Naive thymus-derived CD4-positive, alpha-beta T cell (primary cell): ENCODE results near the gene RAB31. TPM values are rescaled to one million over a fixed set of nuclear protein-coding genes. Genes with fewer than 3 reads are reported as not detected.

Experiments used
- ATAC-seq: fragments of 150-1000 bp; cut with Tn5 transposase; 2 replicates; pipeline ENCODE4 v1.10.0; 2021; ENCODE audit warnings: mild to moderate bottlenecking, moderate library complexity
- CTCF ChIA-PET: fragments of 350-600 bp; sonication (Branson Sonifier 250); formaldehyde crosslinking; loops from one replicate; lab custom pipeline; 2021; ENCODE audit warnings: antibody characterized with exemption; lab: Charles Lee
- POLR2A ChIA-PET: fragments of 350-600 bp; sonication (Branson Sonifier 250); formaldehyde crosslinking; loops from one replicate; lab custom pipeline; 2021; ENCODE audit warnings: antibody characterized with exemption, inconsistent platforms; lab: Charles Lee
- DNase-seq, 9 donors: peaks; one replicate each; pipeline versions ENCODE4 v3.0.0 to v3.0.0-alpha.2; 2020 to 2022; ENCODE audit warnings: mixed read lengths in 1 of 9
- H3K27ac ChIP-seq: one replicate; pipeline ENCODE4 v1.7.0; 2013; ENCODE audit warnings: mild to moderate bottlenecking, low read depth, low read length, moderate library complexity
- H3K27me3 ChIP-seq, 2 donors: one replicate each; pipeline ENCODE4 v1.7.0; 2013; ENCODE audit warnings: low read length in 2 of 2, mild to moderate bottlenecking in 2 of 2, moderate library complexity in 2 of 2; ENCODE audit not compliant: control insufficient read depth in 2 of 2, insufficient read depth in 2 of 2
- H3K36me3 ChIP-seq, 3 experiments: 1 replicate in 2 of 3; 2 replicates in 1 of 3; pipeline ENCODE4 v1.7.0; 2013; ENCODE audit warnings: low read length in 3 of 3, mild to moderate bottlenecking in 3 of 3, moderate library complexity in 1 of 3; ENCODE audit not compliant: insufficient read depth in 3 of 3, control insufficient read depth in 2 of 3
- H3K4me1 ChIP-seq, 2 donors: one replicate each; pipeline ENCODE4 v1.7.0; 2013; ENCODE audit warnings: low read length in 2 of 2, mild to moderate bottlenecking in 2 of 2, moderate library complexity in 1 of 2; ENCODE audit not compliant: control insufficient read depth in 2 of 2, insufficient read depth in 2 of 2
- H3K4me3 ChIP-seq: 2 replicates; pipeline ENCODE4 v1.7.0; 2013; ENCODE audit warnings: mild to moderate bottlenecking, low read length
- H3K9me3 ChIP-seq, 3 experiments: 1 replicate in 2 of 3; 2 replicates in 1 of 3; pipeline ENCODE4 v1.7.0; 2013; ENCODE audit warnings: low read length in 3 of 3; ENCODE audit not compliant: control insufficient read depth in 2 of 3
- H3K27ac Mint-ChIP-seq, 9 donors: one replicate each; pipeline ENCODE4 v1.8.0; 2020 to 2022; ENCODE audit warnings: mixed read lengths in 9 of 9, mild to moderate bottlenecking in 8 of 9, moderate library complexity in 5 of 9, inconsistent platforms in 2 of 9
- H3K27me3 Mint-ChIP-seq, 5 donors: one replicate each; pipeline ENCODE4 v1.8.0; 2021 to 2022; ENCODE audit warnings: mixed read lengths in 5 of 5, mild to moderate bottlenecking in 1 of 5
- H3K36me3 Mint-ChIP-seq, 5 donors: one replicate each; pipeline ENCODE4 v1.8.0; 2020 to 2022; ENCODE audit warnings: mixed read lengths in 5 of 5, mild to moderate bottlenecking in 3 of 5, inconsistent platforms in 1 of 5
- H3K4me1 Mint-ChIP-seq, 7 donors: one replicate each; pipeline ENCODE4 v1.8.0; 2020 to 2022; ENCODE audit warnings: mixed read lengths in 7 of 7, mild to moderate bottlenecking in 3 of 7, inconsistent platforms in 1 of 7
- H3K4me3 Mint-ChIP-seq, 10 donors: one replicate each; pipeline ENCODE4 v1.8.0; 2020 to 2022; ENCODE audit warnings: mild to moderate bottlenecking in 10 of 10, mixed read lengths in 10 of 10, moderate library complexity in 6 of 10, inconsistent platforms in 2 of 10
- H3K9me3 Mint-ChIP-seq, 11 donors: one replicate each; pipeline ENCODE4 v1.8.0; 2020 to 2022; ENCODE audit warnings: mixed read lengths in 11 of 11, mild to moderate bottlenecking in 4 of 11, inconsistent platforms in 1 of 11, moderate library complexity in 1 of 11
- intact Hi-C, 2 donors: fragments of 100-400 bp; cut with micrococcal nuclease; formaldehyde crosslinking; loops; one replicate each; pipeline ENCODE4 v1.15.1; 2023
- polyA plus RNA-seq, 2 donors: library from polyadenylated mRNA; unstranded; fragments of 300-500 nt; fragmentation: Illumina TruSeq; gene quantifications; one replicate each; pipeline ENCODE4 v1.2.3, GENCODE V29; 2021
- total RNA-seq, 6 experiments: library from RNA in 5 of 6; stranded (reverse) in 5 of 6; gene quantifications; 1 replicate in 5 of 6; 2 replicates in 1 of 6; pipeline ENCODE4 v1.2.3 and lab custom pipeline; 2021 to 2026

Gene RAB31
- total and polyA plus RNA-seq, 7 experiments from 2014 or later = 0.41 to 48.6 (median 2.3) TPM

DNA sequence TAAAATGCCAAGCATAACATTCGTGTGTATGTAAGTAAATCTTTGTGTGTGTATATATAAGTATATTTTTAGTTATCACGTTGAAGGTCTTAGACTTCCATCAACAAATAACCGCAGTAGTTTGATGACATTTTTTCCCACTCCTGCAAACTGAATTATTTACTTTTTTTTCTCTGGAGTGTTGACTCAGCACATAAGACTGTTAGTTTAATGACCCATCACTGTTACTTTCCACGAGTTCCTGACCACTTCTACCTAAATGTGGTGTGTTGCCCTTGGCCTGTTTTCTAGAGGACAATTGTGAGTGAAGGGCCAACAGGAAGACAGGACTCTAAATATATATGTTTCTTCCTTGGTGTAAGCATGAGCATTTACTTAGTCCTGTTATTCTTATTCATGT lies 106.3 kb downstream of the RAB31 start:
- ChIA-PET CTCF (no interaction called here), POLR2A (no interaction called here)
- H3K27ac Mint-ChIP-seq = no peak overlapping the region
- ATAC-seq (no peak), DNase-seq (no peak)
- H3K4me1 Mint-ChIP-seq = peaks cover 0 to 1% (median 0%) of the 10 kb centered on the region in 7 donors
- H3K36me3 Mint-ChIP-seq = no peaks in the 10 kb centered on the region
- H3K4me1 ChIP-seq = no peaks in the 10 kb centered on the region
- intact Hi-C loops = no loop called here
- no peaks in the 10 kb centered on the region for H3K36me3 ChIP-seq
- H3K27me3 ChIP-seq = no peaks in the 10 kb centered on the region
- H3K9me3 Mint-ChIP-seq = peaks cover 0 to 14% (median 3%) of the 10 kb centered on the region in 11 donors
- H3K4me3 ChIP-seq = no peak overlapping the region
- H3K27ac ChIP-seq = no peak overlapping the region
- no peaks in the 10 kb centered on the region for H3K9me3 ChIP-seq
- H3K4me3 Mint-ChIP-seq = no peak overlapping the region
- H3K27me3 Mint-ChIP-seq = peaks cover 6 to 23% (median 13%) of the 10 kb centered on the region in 5 donors

DNA sequence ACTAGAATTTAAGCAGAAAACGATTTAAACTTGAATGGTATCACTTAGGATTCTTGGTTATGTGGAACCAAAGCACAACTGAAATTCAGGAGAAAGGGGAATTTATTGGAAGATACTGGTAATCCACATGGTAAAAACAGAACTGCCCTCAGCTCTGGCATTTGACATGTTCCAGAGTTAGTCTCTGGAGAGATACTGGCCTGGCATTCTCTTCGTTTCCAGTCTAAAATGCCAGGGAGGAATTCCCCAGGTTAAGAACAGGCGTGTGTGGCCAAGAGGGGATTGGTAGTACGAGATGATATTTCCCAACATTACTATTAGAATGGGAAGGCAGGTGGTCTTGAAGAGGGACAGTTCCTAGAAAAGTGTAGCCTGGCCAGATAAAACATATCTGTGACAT lies 109.2 kb downstream of the RAB31 start:
- DNase-seq (no peak), ATAC-seq (no peak)
- H3K9me3 ChIP-seq = no peaks in the 10 kb centered on the region
- H3K4me1 ChIP-seq = no peaks in the 10 kb centered on the region
- H3K27ac ChIP-seq = no peak overlapping the region
- H3K36me3 Mint-ChIP-seq = no peaks in the 10 kb centered on the region
- CTCF ChIA-PET = no interaction called here
- no peaks in the 10 kb centered on the region for H3K36me3 ChIP-seq
- intact Hi-C loops = no loop called here
- H3K27me3 Mint-ChIP-seq = peaks cover 12 to 30% (median 19%) of the 10 kb centered on the region in 5 donors
- H3K4me3 Mint-ChIP-seq = no peak overlapping the region
- H3K9me3 Mint-ChIP-seq = peaks cover 0 to 18% (median 6%) of the 10 kb centered on the region in 11 donors
- H3K4me1 Mint-ChIP-seq = peaks cover 0 to 1% (median 0%) of the 10 kb centered on the region in 7 donors
- no peak overlapping the region for H3K27ac Mint-ChIP-seq
- POLR2A ChIA-PET = no interaction called here
- no peak overlapping the region for H3K4me3 ChIP-seq
- H3K27me3 ChIP-seq = no peaks in the 10 kb centered on the region

DNA sequence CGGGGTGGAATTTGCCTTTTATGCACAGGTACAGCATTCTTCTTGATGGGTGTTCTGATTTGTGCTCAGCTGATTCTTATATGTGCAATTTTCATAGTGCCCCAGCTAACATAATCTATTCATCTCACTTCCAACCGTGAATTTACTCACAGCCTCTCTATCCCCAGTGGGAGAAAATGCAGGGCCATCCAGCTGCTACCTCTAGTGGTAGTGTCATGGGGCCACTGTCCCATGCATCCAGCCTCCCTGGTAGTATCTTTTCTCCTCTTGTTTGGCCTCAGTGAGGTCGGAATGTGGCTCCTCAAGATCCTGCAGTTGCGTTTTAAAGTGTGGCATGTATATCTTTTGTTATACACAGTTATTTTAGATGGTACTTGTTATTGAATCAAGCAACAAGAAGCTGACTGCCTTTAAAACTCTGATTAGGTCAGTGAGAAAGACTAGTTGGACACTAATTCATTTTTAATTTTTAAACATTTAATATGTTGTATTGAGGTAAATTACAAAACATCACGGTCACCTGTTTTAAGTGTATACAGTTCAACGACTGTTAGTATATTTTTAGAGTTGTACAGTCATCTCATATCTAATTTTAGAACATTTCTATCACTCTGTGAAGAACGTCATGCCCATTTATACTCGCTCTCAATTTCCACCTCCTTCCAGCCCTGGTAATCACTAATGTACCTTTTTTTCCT lies 109.8 kb downstream of the RAB31 start:
- H3K36me3 ChIP-seq = no peaks in the 10 kb centered on the region
- DNase-seq = no peak
- H3K4me1 ChIP-seq = no peaks in the 10 kb centered on the region

GRCh38 chr18:9818423-9818734 lies 110.3 kb downstream of the RAB31 start:
- no peaks in the 10 kb centered on the region for H3K36me3 ChIP-seq
- no peak overlapping the region for H3K4me3 ChIP-seq
- ChIA-PET POLR2A (no interaction called here), CTCF (no interaction called here)
- intact Hi-C loops = no loop called here
- Mint-ChIP-seq H3K36me3 (no peaks in the 10 kb centered on the region), H3K9me3 (peaks cover 0 to 18% (median 6%) of the 10 kb centered on the region in 11 donors), H3K4me3 (no peak overlapping the region), H3K4me1 (peaks cover 0 to 1% (median 0%) of the 10 kb centered on the region in 7 donors), H3K27ac (no peak overlapping the region), H3K27me3 (peaks cover 10 to 27% (median 16%) of the 10 kb centered on the region in 5 donors)
- no peak for DNase-seq
- H3K9me3 ChIP-seq = no peaks in the 10 kb centered on the region
- no peaks in the 10 kb centered on the region for H3K27me3 ChIP-seq
- H3K27ac ChIP-seq = no peak overlapping the region
- no peaks in the 10 kb centered on the region for H3K4me1 ChIP-seq
- ATAC-seq = no peak

More for the DNA sequence above, 109.8 kb downstream of the RAB31 start:
- Histone ChIP-seq H3K27me3 (no peaks in the 10 kb centered on the region), H3K27ac (no peak overlapping the region), H3K9me3 (no peaks in the 10 kb centered on the region), H3K4me3 (no peak overlapping the region)
- CTCF ChIA-PET = no interaction called here
- POLR2A ChIA-PET = no interaction called here
- Mint-ChIP-seq H3K4me3 (no peak overlapping the region), H3K27ac (no peak overlapping the region), H3K36me3 (no peaks in the 10 kb centered on the region), H3K4me1 (peaks cover 0 to 1% (median 0%) of the 10 kb centered on the region in 7 donors), H3K27me3 (peaks cover 12 to 30% (median 16%) of the 10 kb centered on the region in 5 donors), H3K9me3 (peaks cover 0 to 18% (median 6%) of the 10 kb centered on the region in 11 donors)
- intact Hi-C loops = no loop called here
- ATAC-seq = no peak

GRCh38 chr18:9820127-9820526 lies 112.0 kb downstream of the RAB31 start:
- no peaks in the 10 kb centered on the region for H3K4me1 ChIP-seq
- no peak overlapping the region for H3K4me3 Mint-ChIP-seq
- peaks cover 0 to 1% (median 0%) of the 10 kb centered on the region in 7 donors for H3K4me1 Mint-ChIP-seq
- H3K27me3 Mint-ChIP-seq = peaks cover 10 to 25% (median 16%) of the 10 kb centered on the region in 5 donors
- ATAC-seq = no peak
- H3K36me3 ChIP-seq = no peaks in the 10 kb centered on the region
- CTCF ChIA-PET = no interaction called here
- intact Hi-C loops = no loop called here
- H3K27me3 ChIP-seq = no peaks in the 10 kb centered on the region
- no peaks in the 10 kb centered on the region for H3K36me3 Mint-ChIP-seq
- H3K4me3 ChIP-seq = no peak overlapping the region
- peaks cover 0 to 18% (median 6%) of the 10 kb centered on the region in 11 donors for H3K9me3 Mint-ChIP-seq
- H3K27ac Mint-ChIP-seq = no peak overlapping the region
- no peak overlapping the region for H3K27ac ChIP-seq
- POLR2A ChIA-PET = no interaction called here
- no peak for DNase-seq
- no peaks in the 10 kb centered on the region for H3K9me3 ChIP-seq

DNA sequence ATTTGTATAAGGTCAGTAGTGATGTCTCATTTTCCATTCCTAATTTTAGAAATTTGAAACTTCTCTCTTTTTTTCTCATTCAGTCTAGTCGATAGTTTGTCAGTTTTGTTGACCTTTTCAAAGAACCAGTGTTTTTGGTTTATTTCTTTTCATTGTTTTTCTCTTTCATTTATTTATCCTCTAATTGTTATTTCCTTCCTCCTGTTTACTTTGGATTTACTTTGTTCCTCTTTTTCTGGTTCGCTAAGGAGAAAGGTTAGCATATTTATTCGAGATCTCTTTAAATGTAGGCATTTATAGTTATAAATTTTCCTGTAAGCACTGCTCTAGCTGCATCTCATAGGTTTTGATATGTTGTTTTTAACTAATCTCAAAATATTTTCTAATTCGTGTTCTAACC lies 112.6 kb downstream of the RAB31 start:
- Mint-ChIP-seq H3K27ac (no peak overlapping the region), H3K27me3 (peaks cover 10 to 25% (median 20%) of the 10 kb centered on the region in 5 donors), H3K36me3 (no peaks in the 10 kb centered on the region), H3K9me3 (peaks cover 0 to 18% (median 6%) of the 10 kb centered on the region in 11 donors), H3K4me3 (no peak overlapping the region), H3K4me1 (peaks cover 0 to 3% (median 0%) of the 10 kb centered on the region in 7 donors)
- H3K4me3 ChIP-seq = no peak overlapping the region
- H3K4me1 ChIP-seq = no peaks in the 10 kb centered on the region
- H3K27ac ChIP-seq = no peak overlapping the region
- H3K36me3 ChIP-seq = no peaks in the 10 kb centered on the region
- DNase-seq (no peak), ATAC-seq (no peak)
- ChIA-PET CTCF (no interaction called here), POLR2A (no interaction called here)
- no peaks in the 10 kb centered on the region for H3K9me3 ChIP-seq
- H3K27me3 ChIP-seq = no peaks in the 10 kb centered on the region
- intact Hi-C loops = no loop called here

GRCh38 chr18:9822587-9823185 lies 114.6 kb downstream of the RAB31 start:
- no peak overlapping the region for H3K27ac Mint-ChIP-seq
- no peaks in the 10 kb centered on the region for H3K36me3 Mint-ChIP-seq

More at GRCh38 chr18:9822587-9823185, 114.6 kb downstream of the RAB31 start:
- no peak overlapping the region for H3K4me3 ChIP-seq
- no peak for ATAC-seq
- H3K27me3 Mint-ChIP-seq = peaks cover 4 to 26% (median 22%) of the 10 kb centered on the region in 5 donors
- CTCF ChIA-PET = no interaction called here
- H3K27me3 ChIP-seq = no peaks in the 10 kb centered on the region
- DNase-seq = no peak
- peaks cover 0 to 18% (median 6%) of the 10 kb centered on the region in 11 donors for H3K9me3 Mint-ChIP-seq
- no peak overlapping the region for H3K27ac ChIP-seq
- H3K4me3 Mint-ChIP-seq = no peak overlapping the region
- no peaks in the 10 kb centered on the region for H3K4me1 ChIP-seq
- peaks cover 0 to 5% (median 0%) of the 10 kb centered on the region in 7 donors for H3K4me1 Mint-ChIP-seq
- no peaks in the 10 kb centered on the region for H3K9me3 ChIP-seq
- POLR2A ChIA-PET = no interaction called here
- no peaks in the 10 kb centered on the region for H3K36me3 ChIP-seq
- intact Hi-C loops = no loop called here
